NOMO-1 treated with dmso at 0.1 percent for 144 hours (cell line): ENCODE results near the gene KCNN4.
A peak's percentile ranks its signal among the peaks of the same experiment; 100 is the strongest.

Source experiments
- DNase-seq: peaks from one replicate; lab custom pipeline; 2025; ENCODE audit not compliant: unreplicated experiment; lab: John Stamatoyannopoulos, UW

Gene KCNN4

DNA sequence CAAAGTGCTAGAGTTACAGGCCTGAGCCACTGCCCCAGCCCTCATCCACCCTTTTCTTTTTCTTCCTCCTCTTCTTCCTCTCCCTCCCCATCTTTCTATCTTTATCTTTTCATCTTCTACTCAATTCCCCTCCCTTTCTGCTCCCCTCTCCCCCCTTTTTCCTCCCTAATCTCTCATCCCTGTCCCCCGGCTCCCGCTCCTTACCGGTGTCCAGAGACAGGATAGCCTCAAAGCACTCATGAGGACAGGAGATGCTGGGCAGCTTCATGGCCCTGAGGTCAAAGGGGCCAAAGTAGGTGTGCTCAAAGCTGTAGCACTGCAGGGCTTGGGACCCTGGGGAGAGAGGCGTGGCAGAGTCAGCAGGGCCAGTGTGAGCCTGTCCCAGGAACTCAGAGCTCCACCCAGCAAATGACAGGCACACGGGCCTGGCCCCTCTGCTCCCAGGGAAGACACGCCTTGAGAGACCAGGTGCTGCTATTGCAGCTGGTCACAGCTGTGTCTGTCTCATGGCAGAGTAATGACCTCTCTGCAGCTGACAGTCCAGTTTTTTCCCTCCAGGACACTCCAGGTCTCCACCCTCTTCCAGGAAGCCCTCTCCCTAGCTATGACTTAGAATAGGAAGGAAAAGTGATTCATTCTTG lies 18.8 kb upstream of the KCNN4 start:
- DNase-seq: no peak

DNA sequence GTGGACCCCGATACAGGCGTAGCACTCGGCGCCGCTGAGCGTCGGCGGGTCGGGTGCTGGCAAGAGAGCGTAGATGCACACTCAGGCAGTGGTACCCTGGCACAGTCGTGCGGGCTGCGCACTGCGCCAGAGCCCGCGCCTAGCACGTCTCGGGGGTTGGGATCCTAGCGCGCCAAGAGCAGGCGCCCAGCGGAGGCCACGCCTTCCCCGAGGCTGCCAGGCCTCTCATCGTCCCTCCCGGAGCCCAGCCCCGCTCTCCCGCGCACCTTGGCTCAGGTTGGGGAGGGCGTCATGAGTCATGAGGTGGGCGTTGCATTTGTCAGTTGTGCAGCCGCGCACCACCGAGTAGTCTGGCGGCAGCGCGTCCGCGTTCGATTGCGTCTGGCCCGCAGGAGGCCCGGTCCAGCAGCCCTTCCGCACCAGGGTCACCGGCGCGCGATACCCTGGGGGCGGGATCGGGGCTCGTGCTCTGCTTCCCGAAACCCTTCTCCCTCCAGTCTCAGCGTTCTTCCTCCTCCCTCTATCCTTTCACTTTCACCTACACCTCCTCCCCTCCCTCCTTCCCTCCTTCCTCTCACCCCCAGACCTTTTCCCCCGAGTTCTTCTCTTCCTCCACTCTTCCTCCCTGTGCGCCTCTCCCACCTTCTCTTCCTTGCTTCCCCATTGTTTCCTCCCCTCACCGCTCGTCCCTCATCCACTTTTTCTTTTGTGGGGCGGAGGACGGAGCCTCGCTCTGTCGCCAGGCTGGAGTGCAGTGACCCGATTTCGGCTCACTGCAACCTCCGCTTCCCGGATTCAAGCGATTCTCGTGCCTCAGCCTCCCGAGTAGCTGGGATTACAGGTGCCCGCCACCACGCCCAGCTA lies 18.0 kb upstream of the KCNN4 start:
- DNase-seq: peak; percentile 42

DNA sequence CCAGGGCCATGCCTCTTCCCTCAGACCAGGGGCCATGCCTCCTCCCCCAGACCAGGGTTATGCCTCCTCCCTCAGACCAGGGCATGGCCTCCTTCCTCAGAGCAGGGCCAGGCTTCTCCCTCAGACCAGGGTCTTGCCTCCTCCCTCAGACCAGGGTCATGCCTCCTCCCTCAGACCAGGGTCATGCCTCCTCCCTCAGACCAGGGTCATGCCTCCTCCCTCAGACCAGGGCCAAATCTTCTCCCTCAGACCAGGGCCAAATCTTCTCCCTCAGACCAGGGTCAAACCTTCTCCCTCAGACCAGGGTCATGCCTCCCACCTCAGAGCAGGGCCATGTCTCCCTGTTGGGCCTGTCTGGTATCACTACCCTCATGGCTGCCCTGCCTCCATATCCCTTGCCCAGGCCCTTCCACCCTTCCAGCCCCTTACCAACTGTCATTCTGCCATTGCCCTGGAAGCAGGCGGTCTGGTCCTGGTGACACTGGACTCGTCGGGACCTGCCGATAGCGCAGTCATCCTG lies 17.3 kb upstream of the KCNN4 start:
- DNase-seq: no peak

DNA sequence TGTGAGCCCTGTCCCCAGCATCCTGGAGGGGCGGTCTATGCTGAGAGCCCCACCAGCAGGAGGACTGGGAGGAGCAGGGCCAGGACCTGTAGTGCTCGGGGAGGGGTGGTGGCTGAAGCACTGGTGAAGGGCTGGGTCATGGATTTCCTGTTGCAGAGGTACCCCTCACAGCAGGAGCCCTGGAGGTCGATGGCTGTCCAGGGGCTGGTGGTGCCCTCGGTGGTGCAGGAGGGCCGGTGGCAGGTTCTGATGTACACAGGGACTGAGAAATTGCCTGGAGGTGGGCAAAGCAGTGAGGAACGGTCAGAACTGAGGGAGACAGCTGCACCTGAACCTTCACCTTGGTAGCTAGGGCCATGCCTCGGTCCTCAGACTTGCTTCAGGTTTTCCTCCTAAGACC lies 16.8 kb upstream of the KCNN4 start:
- no peak for DNase-seq

DNA sequence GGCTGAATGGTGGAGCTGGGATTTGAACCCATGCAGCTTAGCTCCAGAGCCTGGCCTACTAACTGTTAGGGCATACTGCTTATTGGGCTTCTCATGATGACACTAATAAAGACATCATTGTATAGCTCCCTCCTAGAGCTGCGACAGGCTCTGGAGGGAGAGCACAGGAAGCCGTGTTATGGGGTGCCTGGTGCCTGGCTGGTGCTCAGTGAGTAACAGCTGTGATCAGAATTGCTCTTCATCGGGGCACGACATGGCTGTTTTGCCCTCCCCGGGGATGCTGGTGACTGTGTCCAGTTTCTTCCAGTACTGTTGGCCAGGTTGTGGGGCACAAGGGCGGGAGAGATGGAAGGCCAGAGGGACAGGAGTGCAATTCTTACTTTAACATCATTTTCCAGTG lies 16.3 kb upstream of the KCNN4 start:
- DNase-seq: no peak

DNA sequence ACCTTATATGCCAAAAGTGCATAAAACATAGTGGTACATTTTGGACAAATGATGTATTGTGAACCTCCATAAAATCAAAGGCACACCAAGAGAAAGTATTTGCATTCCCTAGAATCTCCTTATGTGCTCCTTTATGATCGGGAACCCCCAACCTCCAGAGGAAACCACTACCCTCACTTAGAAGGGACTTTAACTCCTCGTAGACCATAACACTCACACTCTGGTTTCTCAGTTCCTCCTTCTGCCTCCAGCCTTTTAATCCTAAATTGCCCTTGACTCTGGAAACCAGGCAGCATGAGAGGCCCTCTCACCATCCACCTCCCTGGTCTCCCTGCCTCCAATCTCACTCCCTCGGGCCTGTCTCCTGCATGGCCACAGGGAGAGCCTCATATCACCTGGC lies 9.8 kb upstream of the KCNN4 start:
- DNase-seq: no peak

DNA sequence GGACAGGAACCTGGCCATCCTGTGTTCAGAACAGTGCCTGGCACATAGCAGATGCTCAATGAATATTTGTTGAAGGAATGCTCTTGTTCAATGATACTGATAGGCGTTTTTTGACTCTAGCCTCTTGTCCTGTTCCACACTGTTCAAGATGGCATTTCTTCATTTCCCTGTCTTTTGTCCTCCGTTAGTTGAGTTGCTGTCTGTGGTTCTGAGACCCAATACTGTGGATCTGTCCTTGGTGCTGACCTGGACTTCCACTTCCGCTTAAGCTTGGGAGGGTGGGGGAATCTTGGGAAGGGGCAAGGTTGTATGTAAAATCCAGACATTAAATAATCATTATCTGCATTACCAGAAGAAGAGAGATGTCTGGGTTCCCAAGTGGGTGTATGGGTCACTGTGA lies 8.3 kb upstream of the KCNN4 start:
- DNase-seq: no peak

DNA sequence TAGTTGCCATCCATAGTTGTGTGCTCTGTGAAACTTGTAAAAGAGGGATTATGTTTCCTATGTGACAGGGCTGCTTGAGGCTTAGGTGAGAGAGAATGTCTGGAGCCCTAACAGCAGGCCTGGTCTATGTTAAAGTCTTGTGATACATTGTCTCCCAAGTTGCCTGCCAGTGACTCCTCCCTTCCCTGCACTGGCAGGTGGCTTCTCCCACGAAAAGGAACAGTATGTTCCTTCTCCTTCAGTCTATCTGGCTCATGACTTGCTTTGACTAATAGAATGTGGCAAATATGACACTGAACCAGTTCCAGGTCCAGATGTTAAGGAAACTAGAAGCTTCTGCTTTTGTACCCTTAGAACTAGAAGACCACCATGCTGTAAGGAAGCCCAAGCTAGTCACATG lies 5.9 kb upstream of the KCNN4 start:
- no peak for DNase-seq

DNA sequence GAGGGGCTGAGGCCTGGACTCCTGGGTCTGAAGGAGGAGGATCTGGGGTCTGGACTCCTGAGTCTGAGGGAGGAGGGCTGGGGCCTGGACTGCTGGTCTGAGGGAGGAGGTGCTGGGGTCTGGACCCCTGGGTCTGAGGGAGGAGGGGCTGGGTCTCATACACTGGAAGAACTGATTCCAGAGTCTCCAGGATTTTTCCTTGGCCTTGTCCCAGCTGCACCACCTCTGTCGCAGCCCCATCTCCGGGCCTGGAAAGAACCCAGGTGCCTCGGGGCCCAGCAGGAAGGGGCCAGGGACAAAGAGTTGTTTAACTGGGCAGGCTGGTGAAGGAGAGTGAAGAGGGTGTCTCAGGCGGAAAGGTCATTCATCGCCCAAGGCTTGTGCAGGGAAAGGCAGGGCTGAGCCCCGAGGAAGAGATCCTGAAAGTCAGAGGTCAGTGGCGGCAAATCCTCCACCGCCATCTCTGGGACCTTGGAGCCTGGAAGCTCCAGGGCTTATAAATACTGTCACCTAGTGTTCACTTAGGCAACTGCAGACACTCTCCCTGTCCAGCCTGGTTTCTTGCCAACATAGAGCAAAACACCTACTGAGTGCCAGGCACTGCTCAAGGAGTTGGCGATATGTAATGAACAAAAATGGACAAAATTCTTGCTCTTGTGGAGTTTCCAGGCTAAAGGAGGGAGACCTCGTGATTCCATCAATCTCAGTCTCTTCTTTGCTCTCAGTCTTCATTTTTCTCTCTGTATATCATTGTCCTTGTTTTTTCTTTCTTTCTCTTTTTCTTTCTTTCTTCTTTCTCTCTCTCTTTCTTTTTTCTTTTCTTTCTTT lies 4.4 kb upstream of the KCNN4 start:
- peak; percentile 51 for DNase-seq

DNA sequence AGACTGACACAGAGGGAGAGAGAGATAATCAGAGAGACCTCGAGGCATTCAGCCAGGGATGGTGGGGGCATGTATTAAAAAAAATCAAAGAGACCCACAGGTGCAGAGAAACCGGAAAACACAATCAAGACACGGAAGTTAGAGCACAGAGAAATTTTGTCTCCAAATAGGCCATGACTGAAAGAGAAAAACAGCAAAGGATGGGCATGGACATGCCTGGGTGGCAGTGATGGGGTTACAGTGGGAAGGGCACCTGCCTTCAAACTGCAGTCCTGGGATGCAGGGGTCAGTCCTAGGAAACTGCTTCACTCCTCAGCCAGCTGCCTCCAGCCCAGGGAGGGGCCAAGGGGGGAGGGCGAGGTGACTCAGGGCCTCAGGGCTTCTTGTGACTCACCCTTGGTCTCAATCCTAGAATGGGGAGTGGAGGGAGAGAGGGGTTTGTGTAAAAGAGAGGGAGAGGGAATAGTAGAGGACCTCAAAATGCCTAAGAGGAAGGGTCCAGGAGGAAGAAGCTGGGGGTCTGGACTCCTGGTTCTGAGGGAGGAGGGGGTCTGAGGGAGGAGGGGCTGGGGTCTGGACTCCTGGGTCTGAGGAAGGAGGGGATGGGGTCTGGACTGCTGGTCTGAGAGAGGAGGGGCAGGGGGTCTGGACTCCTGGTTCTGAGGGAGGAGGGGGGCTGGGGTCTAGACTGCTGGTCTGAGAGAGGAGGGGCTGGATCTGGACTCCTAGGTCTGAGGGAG lies 3.6 kb upstream of the KCNN4 start:
- no peak for DNase-seq

DNA sequence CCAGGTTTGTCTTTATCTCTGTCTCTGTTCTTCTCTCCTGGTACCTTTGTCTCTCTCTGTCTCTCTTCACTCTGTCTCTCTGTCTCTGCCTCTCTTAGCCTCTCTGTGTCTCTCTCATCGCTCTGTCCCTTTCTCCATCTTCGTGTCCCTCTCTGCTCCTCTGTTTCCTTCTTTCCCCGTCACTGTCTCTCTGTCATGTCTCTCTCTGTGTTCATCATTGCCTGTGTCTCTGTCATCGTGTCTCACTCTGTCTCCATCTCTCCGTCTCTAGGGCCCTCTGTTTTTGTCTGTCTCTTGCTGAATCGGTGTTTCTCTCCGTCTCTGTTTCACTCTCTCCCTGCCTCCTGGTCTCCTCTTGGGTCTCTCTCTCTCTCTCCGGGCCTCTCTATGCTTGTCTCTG lies 2.9 kb upstream of the KCNN4 start:
- DNase-seq: no peak

DNA sequence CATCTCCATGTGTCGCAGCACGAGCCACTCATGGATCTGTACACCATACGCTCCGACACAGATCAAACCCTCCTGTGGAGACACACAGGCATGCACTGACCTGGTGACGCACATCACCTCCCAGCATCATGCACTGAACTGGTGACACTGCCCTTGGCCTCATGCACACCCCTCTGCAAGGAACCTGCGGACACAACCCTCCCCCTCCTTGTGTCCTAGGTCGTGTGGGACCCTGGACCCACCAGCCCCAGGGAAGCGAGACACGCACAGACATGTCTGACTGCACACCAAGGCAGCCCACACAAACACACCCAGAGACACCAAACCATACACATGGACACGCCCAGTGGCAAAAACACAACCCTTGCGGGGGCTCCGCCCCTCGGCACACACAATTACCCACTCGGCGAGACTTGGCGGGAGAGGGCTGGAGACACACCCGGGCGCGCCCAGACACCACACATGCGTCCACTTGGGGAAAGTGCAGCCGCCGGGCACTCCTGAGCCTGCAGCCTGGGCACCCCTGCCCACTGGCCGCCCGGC lies 2.0 kb upstream of the KCNN4 start:
- DNase-seq: no peak

DNA sequence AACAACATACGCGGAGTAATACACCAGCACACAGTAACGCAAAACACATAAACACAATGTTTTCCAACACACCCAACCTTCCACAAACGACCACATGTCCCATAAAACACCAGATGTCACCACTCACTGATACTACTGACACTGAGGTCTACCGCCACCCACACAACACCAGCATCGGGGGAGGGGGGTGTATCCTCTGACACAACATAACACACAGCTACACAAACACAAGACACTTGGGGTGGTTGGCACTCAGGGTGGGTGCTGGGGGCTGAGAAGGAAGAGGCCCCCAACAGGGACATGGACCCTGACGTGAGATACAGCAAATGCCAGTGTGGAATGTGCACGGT lies 1.5 kb upstream of the KCNN4 start:
- DNase-seq: no peak

DNA sequence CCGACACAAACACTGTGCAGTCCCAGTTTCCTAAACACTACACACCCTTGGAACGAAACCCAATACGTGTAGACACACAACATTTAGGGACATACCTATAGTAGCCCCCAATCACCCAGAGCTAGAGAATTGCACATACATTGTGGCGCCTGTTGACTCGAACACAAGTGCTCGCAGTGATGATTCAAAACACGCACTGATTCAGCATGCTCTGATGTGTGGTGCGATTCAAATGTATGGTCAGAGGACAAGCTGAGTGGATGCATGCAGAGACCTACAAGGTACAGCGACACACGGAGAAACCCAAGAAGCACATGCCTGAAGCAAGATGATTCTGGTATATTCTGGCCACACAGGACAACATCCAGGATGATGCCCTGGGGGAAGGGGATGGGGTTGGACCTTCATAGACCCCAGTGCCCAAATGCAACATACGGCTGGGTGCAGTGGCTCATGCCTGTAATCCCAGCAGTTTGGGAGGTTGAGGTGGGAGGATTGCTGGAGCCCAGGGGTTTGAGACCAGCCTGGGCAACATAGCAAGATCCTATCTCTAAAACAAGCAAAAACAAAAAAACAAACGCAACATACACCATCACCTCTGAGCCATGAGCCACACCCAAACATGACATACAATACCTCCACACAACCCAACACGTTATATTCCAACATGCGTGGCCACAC lies 997 bp upstream of the KCNN4 start:
- DNase-seq: no peak

DNA sequence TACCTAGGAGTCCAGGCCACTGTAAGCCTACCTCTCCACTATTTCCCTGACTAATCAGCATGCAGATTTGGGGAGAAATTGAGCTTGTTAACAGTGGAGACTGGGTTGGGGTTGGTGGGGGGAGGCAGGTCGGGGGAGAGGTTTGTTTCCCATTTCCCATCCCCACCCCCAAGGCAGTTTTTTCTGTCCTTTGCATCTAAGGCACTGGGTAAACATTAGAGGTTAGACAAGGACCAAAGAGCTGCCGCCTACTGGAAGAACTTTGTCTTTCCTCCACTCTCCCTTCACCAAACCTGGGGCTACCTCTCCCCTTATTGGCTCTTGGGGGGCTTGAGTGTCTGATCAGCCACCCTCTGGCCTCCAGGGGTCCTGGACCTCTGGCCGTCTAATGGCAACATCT lies 953 bp downstream of the KCNN4 start:
- peak; percentile 28 for DNase-seq

DNA sequence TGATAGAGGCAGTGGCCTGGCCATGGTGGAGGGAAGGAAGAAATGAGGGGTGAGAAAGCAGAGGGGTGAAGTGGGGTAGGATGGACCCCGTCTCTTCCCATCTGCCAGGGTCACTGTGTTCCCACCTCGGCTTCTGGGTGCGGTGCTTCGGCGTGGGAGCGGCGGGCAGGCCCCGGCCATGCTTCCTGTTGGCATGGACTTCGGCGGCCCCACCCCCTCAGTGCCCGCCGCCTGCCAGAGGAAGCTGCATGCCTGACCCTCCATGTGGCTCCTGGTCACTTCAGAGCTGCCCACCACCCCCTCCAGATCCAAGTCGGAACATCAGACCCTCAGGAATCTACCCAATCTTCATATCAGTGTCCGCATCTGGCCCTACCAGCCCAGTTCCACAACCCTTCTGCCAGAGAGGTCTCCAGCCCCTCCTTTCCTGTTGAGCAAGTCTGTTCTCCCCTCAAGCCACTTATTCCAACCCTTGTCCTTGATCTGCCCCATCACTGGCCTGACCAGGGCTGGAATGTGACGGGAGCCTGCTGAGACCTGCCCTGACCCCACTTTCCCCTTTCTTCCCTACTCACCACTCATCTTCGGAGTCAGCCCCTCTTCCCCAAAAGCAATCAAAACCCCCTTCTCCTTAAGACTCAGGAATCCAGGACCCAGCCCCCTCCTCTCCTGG lies 1.5 kb downstream of the KCNN4 start:
- DNase-seq: no peak

DNA sequence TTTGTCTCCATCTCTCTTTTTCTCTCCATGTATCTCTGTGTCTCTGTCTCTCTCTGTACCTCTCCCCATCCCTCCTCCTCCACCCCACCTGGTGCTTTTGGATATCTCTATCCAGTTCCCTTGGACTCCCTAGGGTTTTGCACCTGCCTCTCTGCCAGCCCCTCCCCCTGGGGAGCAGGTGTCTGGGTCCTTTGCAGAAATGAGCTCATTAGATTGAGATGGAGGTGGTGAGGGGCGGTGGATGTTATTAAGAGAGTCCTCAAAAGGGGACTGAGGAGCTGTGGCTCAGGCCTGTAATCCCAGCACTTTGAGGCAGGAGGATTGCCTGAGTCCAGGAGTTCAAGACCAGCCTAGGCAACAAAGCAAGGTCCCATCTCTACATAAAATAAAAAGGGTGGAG lies 2.1 kb downstream of the KCNN4 start:
- no peak for DNase-seq

DNA sequence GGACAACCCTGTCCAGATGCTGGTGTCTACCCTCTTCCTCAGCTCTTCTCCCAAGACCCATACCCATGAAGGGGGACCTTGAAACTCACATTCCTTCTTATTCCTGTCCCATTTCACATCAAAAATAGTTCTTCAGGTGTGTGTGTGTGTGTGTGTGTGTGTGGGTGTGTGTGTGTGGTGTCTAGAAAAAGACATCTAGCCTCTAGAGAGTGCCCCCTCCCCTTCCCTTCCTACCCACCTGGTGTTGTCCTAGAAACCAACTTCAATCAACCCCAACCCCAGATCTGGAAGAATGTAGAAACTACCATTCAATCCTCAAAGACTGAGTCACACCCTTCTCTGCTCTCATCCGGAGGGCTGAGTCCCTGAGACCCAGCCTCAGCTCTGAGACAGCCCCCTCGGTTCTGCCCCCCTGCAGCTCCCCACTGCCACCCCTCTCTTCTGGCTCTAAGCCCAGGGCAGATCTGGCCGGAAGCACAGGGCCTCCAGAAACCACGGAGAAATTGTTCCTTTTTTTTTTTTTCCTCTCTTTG lies 3.5 kb downstream of the KCNN4 start:
- peak; percentile 87 for DNase-seq

DNA sequence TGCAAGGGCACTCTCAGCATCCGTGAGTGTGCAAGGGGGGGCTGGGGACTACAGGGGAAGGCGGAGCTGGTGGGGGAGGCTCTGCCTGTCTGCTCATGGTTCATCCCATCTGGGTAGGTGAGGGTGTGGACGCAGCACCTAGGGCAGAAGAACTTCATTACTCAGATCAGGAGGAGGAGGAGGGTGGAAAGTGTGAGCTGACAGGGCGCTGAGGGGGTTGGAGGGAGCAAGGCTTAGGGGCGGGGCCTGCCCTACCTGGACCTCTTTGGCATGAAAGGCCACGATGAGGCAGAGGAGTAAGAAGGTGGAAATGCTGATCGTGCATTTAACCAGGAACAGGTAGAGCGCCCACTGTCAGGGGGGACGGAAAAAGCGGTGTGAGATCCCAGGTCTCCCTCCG lies 4.5 kb downstream of the KCNN4 start:
- DNase-seq: no peak
